GM23338 (cell line): Measurements from ENCODE around the gene RBCK1. TPM values are rescaled to one million over a fixed set of nuclear protein-coding genes. Genes with fewer than 3 reads are reported as not detected.

Experiments
- ATAC-seq: fragments of 200-7000 bp; cut with Tn5 transposase; 3 replicates; pipeline ENCODE4 v1.9.1; 2020
- DNase-seq: peaks from one replicate; pipeline ENCODE4 v3.0.0-alpha.2; 2015; ENCODE audit warnings: low spot score
- H2AFZ ChIP-seq: fragments of 200-600 bp; sonication (generic); 2 replicates; pipeline ENCODE4 v1.8.0; 2016; ENCODE audit warnings: antibody characterized with exemption, mild to moderate bottlenecking, moderate library complexity
- H3F3A ChIP-seq: fragments of 200-600 bp; sonication (generic); replicated peaks from 2 replicates; pipeline ENCODE4 v1.8.0; 2017; ENCODE audit warnings: antibody characterized with exemption, mixed run types, low read depth
- H3K27ac ChIP-seq: fragments of 200-600 bp; sonication (generic); 2 replicates; pipeline ENCODE4 v1.6.1; 2016; ENCODE audit warnings: low read depth
- H3K27me3 ChIP-seq: fragments of 200-600 bp; sonication (generic); 2 replicates; pipeline ENCODE4 v1.8.0; 2016; ENCODE audit warnings: mild to moderate bottlenecking, mixed run types, moderate library complexity; ENCODE audit not compliant: insufficient read depth
- H3K36me3 ChIP-seq: fragments of 200-600 bp; sonication (generic); 2 replicates; pipeline ENCODE4 v1.8.0; 2016; ENCODE audit warnings: mild to moderate bottlenecking; ENCODE audit not compliant: insufficient read depth
- H3K4me1 ChIP-seq: fragments of 200-600 bp; sonication (generic); 2 replicates; pipeline ENCODE4 v1.8.0; 2016; ENCODE audit warnings: mild to moderate bottlenecking, moderate library complexity; ENCODE audit not compliant: insufficient read depth
- H3K4me2 ChIP-seq: fragments of 200-600 bp; sonication (generic); 2 replicates; pipeline ENCODE4 v1.7.1; 2017; ENCODE audit warnings: mixed run types
- H3K4me3 ChIP-seq: fragments of 200-600 bp; sonication (generic); 2 replicates; pipeline ENCODE4 v1.6.1; 2016; ENCODE audit warnings: mixed run types
- H3K79me2 ChIP-seq: fragments of 200-600 bp; sonication (generic); replicated peaks from 2 replicates; pipeline ENCODE4 v1.8.0; 2017; ENCODE audit warnings: mild to moderate bottlenecking; ENCODE audit not compliant: insufficient read depth
- H3K9me2 ChIP-seq: fragments of 200-600 bp; sonication (generic); 2 replicates; pipeline ENCODE4 v1.8.0; 2017; ENCODE audit not compliant: insufficient read depth
- H4K20me1 ChIP-seq: fragments of 200-600 bp; sonication (generic); replicated peaks from 2 replicates; pipeline ENCODE4 v1.8.0; 2017; ENCODE audit warnings: mild to moderate bottlenecking; ENCODE audit not compliant: insufficient read depth
- H3K27ac Mint-ChIP-seq: 2 replicates; pipeline ENCODE4 v1.8.0; 2020; ENCODE audit warnings: inconsistent platforms, mild to moderate bottlenecking, moderate library complexity, mixed read lengths
- H3K27me3 Mint-ChIP-seq: 3 replicates; pipeline ENCODE4 v1.8.0; 2022; ENCODE audit warnings: low read depth, mild to moderate bottlenecking, moderate library complexity, mixed read lengths, inconsistent platforms; ENCODE audit not compliant: insufficient read depth, poor library complexity
- H3K36me3 Mint-ChIP-seq: 3 replicates; pipeline ENCODE4 v1.8.0; 2021; ENCODE audit warnings: low read depth, mild to moderate bottlenecking, inconsistent platforms, moderate library complexity, mixed read lengths
- H3K4me1 Mint-ChIP-seq: 3 replicates; pipeline ENCODE4 v1.8.0; 2020; ENCODE audit warnings: mild to moderate bottlenecking, inconsistent platforms, mixed read lengths
- H3K4me3 Mint-ChIP-seq: 3 replicates; pipeline ENCODE4 v1.8.0; 2021; ENCODE audit warnings: moderate library complexity, mild to moderate bottlenecking, inconsistent platforms, mixed read lengths
- H3K9me3 Mint-ChIP-seq: 3 replicates; pipeline ENCODE4 v1.8.0; 2020; ENCODE audit warnings: moderate library complexity, mild to moderate bottlenecking, inconsistent platforms, mixed read lengths
- CREB1 ChIP-seq: fragments of 250-450 bp; sonication (Bioruptor Pico); IDR thresholded peaks from 2 replicates; pipeline ENCODE4 v1.5.0; 2020; ENCODE audit warnings: low read depth, mild to moderate bottlenecking, moderate library complexity
- CTCF ChIP-seq, 2 experiments: fragments of 200-600 bp in 1 of 2; sonication (generic) in 1 of 2; conservative IDR thresholded peaks; 2 replicates each; pipeline versions ENCODE4 v1.5.1 to v1.6.1; 2016 to 2017; ENCODE audit warnings: antibody characterized with exemption in 2 of 2, low read depth in 2 of 2, mild to moderate bottlenecking in 2 of 2, moderate library complexity in 1 of 2
- ETS1 ChIP-seq: IDR thresholded peaks from 2 replicates; pipeline ENCODE4 v1.6.1; 2016; ENCODE audit warnings: antibody characterized with exemption
- EZH2 ChIP-seq: fragments of 200-600 bp; sonication (generic); IDR thresholded peaks from one replicate; pipeline ENCODE4 v1.8.0; 2017; ENCODE audit warnings: antibody characterized with exemption, mild to moderate bottlenecking, low read depth; ENCODE audit not compliant: unreplicated experiment
- EZH2phosphoT487 ChIP-seq: fragments of 200-600 bp; sonication (generic); IDR thresholded peaks from one replicate; pipeline ENCODE4 v1.8.1; 2018; ENCODE audit warnings: antibody characterized with exemption; ENCODE audit not compliant: unreplicated experiment
- JUNB ChIP-seq: IDR thresholded peaks from one replicate; pipeline ENCODE4 v1.6.1; 2016; ENCODE audit warnings: antibody characterized with exemption; ENCODE audit not compliant: unreplicated experiment
- NANOG ChIP-seq: IDR thresholded peaks from 2 replicates; pipeline ENCODE4 v1.6.1; 2016; ENCODE audit warnings: antibody characterized with exemption, borderline replicate concordance
- POLR2AphosphoS5 ChIP-seq: IDR thresholded peaks from 2 replicates; pipeline ENCODE4 v1.6.1; 2016; ENCODE audit warnings: antibody characterized with exemption, low read depth
- REST ChIP-seq: IDR thresholded peaks from one replicate; pipeline ENCODE4 v1.6.1; 2018; ENCODE audit warnings: antibody characterized with exemption; ENCODE audit not compliant: unreplicated experiment
- STAT1 ChIP-seq: IDR thresholded peaks from one replicate; pipeline ENCODE4 v1.6.1; 2016; ENCODE audit warnings: antibody characterized with exemption; ENCODE audit not compliant: unreplicated experiment
- ZNF114 ChIP-seq: fragments of 250-450 bp; sonication (Bioruptor Pico); IDR thresholded peaks from 2 replicates; pipeline ENCODE4 v1.5.0; 2020; ENCODE audit warnings: mild to moderate bottlenecking, moderate library complexity
- ZNF331 ChIP-seq: fragments of 250-450 bp; sonication (Bioruptor Pico); IDR thresholded peaks from 2 replicates; pipeline ENCODE4 v1.5.0; 2020; ENCODE audit warnings: low read depth, mild to moderate bottlenecking, moderate library complexity
- ZNF462 ChIP-seq: fragments of 250-450 bp; sonication (Bioruptor Pico); IDR thresholded peaks from 2 replicates; pipeline ENCODE4 v1.5.0; 2020; ENCODE audit warnings: mild to moderate bottlenecking, moderate library complexity
- polyA plus RNA-seq: library from polyadenylated mRNA; unstranded; fragments of >200 nt; fragmentation: Nextera tagmentation; extraction: Ambion mirVana; gene quantifications from 2 replicates; pipeline ENCODE4 v1.2.1, GENCODE V29; 2016
- total RNA-seq: library from RNA; depleted of rRNA; stranded (reverse); fragments of >200 nt; shearing (Covaris generic); gene quantifications from 2 replicates; pipeline ENCODE4 v1.2.3, GENCODE V29; 2014

Gene RBCK1
- total and polyA plus RNA-seq, 2 experiments from 2014 or later: 52.6 to 56.8 TPM

- Histone ChIP-seq H3K79me2 (peaks cover 56% of the 10 kb centered on the region), H3K27ac (no peak overlapping the region), H3K4me3 (no peak overlapping the region), H3F3A (0 out of 2 replicates have a peak, but pooled peaks cover 5% of the 10 kb centered on the region), H3K4me1 (0 out of 2 replicates have a peak, but pooled peaks cover 4% of the 10 kb centered on the region), H3K27me3 (peaks cover 34% of the 10 kb centered on the region), H3K36me3 (no peaks in the 10 kb centered on the region), H3K4me2 (no peak overlapping the region), H3K9me2 (no peaks in the 10 kb centered on the region), H4K20me1 (peaks cover 33% of the 10 kb centered on the region), H2AFZ (no peak overlapping the region)
- no peak overlapping the region for H3K27ac Mint-ChIP-seq
- H3K9me3 Mint-ChIP-seq: no peaks in the 10 kb centered on the region
- DNase-seq: no peak
- no peak for ATAC-seq
- H3K4me3 Mint-ChIP-seq: peak overlapping the region; percentile 41
- H3K27me3 Mint-ChIP-seq: peaks cover 22% of the 10 kb centered on the region
- H3K4me1 Mint-ChIP-seq: peaks cover 20% of the 10 kb centered on the region
- TF ChIP-seq ZNF462 (CRISPR knock-in tag): no peak
- TF ChIP-seq CTCF (conservative IDR thresholded peaks at IDR 0.05; ENCODE audit: low read depth in 2 of 2): no peak
- no peak for TF ChIP-seq NANOG
- TF ChIP-seq ZNF114: no peak
- TF ChIP-seq EZH2: no peak
- no peak for TF ChIP-seq ETS1
- no peak for TF ChIP-seq ZNF331 (CRISPR knock-in tag)
- no peak for TF ChIP-seq STAT1
- no peak for TF ChIP-seq CREB1
- no peak for TF ChIP-seq JUNB
- TF ChIP-seq POLR2AphosphoS5: no peak
- no peak for TF ChIP-seq EZH2phosphoT487
- TF ChIP-seq REST: no peak
- H3K36me3 Mint-ChIP-seq: no peaks in the 10 kb centered on the region
Observed at GRCh38 chr20:460707-461106, 52.6 kb downstream of the RBCK1 start.
